ENCODE measurements around the gene SPG11.

- TF ChIP-seq CTCF (IDR thresholded peaks at IDR 0.05; ENCODE audit: low read depth, low read length) = no peak
- TF ChIP-seq EZH2phosphoT487 (IDR thresholded peaks at IDR 0.05; ENCODE audit: low read depth) = no peak
Measured at GRCh38 chr15:44705986-44706385, 42.5 kb upstream of the SPG11 start.

Measured in OCI-LY3 (cell line).